ENCODE results near the gene MDFI.

DNA sequence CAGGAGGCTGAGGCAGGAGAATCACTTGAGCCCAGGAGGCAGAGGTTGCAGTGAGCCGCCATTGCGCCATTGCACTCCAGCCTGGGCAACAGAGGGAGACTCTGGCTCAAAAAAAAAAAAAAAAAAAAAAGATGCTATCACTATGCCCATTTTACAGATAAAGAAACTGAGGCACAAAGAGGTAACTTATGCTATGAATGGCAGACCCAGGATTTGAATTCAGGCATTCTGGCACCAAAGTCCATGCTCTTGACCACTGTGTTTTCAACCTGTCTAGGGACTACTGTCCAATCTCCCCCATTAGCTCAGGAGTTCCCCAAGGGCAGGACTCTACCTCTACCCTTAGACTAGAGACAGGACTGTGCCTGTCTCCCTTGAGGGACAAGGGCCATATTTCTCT lies 9.1 kb upstream of the MDFI start:
- TF ChIP-seq, protein P1, sequence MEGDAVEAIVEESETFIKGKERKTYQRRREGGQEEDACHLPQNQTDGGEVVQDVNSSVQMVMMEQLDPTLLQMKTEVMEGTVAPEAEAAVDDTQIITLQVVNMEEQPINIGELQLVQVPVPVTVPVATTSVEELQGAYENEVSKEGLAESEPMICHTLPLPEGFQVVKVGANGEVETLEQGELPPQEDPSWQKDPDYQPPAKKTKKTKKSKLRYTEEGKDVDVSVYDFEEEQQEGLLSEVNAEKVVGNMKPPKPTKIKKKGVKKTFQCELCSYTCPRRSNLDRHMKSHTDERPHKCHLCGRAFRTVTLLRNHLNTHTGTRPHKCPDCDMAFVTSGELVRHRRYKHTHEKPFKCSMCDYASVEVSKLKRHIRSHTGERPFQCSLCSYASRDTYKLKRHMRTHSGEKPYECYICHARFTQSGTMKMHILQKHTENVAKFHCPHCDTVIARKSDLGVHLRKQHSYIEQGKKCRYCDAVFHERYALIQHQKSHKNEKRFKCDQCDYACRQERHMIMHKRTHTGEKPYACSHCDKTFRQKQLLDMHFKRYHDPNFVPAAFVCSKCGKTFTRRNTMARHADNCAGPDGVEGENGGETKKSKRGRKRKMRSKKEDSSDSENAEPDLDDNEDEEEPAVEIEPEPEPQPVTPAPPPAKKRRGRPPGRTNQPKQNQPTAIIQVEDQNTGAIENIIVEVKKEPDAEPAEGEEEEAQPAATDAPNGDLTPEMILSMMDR (IDR thresholded peaks at IDR 0.05), result no peak
- TF ChIP-seq, protein P2, sequence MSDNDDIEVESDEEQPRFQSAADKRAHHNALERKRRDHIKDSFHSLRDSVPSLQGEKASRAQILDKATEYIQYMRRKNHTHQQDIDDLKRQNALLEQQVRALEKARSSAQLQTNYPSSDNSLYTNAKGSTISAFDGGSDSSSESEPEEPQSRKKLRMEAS (IDR thresholded peaks at IDR 0.05; ENCODE audit: low read depth), result no peak
- TF ChIP-seq FOXM1 (IDR thresholded peaks at IDR 0.05; ENCODE audit: low read depth), result no peak
- TF ChIP-seq, protein P3, sequence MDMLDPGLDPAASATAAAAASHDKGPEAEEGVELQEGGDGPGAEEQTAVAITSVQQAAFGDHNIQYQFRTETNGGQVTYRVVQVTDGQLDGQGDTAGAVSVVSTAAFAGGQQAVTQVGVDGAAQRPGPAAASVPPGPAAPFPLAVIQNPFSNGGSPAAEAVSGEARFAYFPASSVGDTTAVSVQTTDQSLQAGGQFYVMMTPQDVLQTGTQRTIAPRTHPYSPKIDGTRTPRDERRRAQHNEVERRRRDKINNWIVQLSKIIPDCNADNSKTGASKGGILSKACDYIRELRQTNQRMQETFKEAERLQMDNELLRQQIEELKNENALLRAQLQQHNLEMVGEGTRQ (IDR thresholded peaks at IDR 0.05; ENCODE audit: borderline replicate concordance, low read depth, low read length), result no peak
- TF ChIP-seq, protein P4, sequence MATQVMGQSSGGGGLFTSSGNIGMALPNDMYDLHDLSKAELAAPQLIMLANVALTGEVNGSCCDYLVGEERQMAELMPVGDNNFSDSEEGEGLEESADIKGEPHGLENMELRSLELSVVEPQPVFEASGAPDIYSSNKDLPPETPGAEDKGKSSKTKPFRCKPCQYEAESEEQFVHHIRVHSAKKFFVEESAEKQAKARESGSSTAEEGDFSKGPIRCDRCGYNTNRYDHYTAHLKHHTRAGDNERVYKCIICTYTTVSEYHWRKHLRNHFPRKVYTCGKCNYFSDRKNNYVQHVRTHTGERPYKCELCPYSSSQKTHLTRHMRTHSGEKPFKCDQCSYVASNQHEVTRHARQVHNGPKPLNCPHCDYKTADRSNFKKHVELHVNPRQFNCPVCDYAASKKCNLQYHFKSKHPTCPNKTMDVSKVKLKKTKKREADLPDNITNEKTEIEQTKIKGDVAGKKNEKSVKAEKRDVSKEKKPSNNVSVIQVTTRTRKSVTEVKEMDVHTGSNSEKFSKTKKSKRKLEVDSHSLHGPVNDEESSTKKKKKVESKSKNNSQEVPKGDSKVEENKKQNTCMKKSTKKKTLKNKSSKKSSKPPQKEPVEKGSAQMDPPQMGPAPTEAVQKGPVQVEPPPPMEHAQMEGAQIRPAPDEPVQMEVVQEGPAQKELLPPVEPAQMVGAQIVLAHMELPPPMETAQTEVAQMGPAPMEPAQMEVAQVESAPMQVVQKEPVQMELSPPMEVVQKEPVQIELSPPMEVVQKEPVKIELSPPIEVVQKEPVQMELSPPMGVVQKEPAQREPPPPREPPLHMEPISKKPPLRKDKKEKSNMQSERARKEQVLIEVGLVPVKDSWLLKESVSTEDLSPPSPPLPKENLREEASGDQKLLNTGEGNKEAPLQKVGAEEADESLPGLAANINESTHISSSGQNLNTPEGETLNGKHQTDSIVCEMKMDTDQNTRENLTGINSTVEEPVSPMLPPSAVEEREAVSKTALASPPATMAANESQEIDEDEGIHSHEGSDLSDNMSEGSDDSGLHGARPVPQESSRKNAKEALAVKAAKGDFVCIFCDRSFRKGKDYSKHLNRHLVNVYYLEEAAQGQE (IDR thresholded peaks at IDR 0.05; ENCODE audit: low read depth, low read length), result no peak
- TF ChIP-seq EZH2phosphoT487 (IDR thresholded peaks at IDR 0.05; ENCODE audit: borderline replicate concordance, low read depth), result no peak
- no peak for TF ChIP-seq SIN3A (IDR thresholded peaks at IDR 0.05; ENCODE audit: borderline replicate concordance, low read depth, low read length)
- TF ChIP-seq POLR2AphosphoS5 (IDR thresholded peaks at IDR 0.05; ENCODE audit: low read depth, low read length), result no peak
- TF ChIP-seq EP300 (IDR thresholded peaks at IDR 0.05; ENCODE audit: borderline replicate concordance in 1 of 2, low read depth in 1 of 2, low read length in 1 of 2), result no peak

All from SK-N-SH (cell line).